ENCODE data around the gene SPAG16. TPM values are rescaled to one million over a fixed set of nuclear protein-coding genes. Genes with fewer than 3 reads are reported as not detected.

SPAG16 gene
- 19.0 and 24.9 TPM in 2 replicates for total RNA-seq

GRCh38 chr2:213284105-213285090 is at the start of gene SPAG16:
TSS of gene SPAG16 (plus strand) at chr2:213284464.

GRCh38 chr2:214410918-214411554 is 1126.8 kb downstream of the SPAG16 start, which contains the start of gene VWC2L:
TSS of gene VWC2L (plus strand) at chr2:214411054. CDS start at chr2:214414194, 3,140 bp downstream.

Other genes starting within 250 kb of the SPAG16 start
- 6.2 and 9.5 TPM in 2 replicates for gene IKZF2, start 132.9 kb upstream of the SPAG16 start, total RNA-seq